HCT116 (cell line): ENCODE measurements around the gene KIF5C. TPM values are rescaled to one million over a fixed set of nuclear protein-coding genes. Genes with fewer than 3 reads are reported as not detected.

Experiments used
- ATAC-seq: fragments of 200-7000 bp; cut with Tn5 transposase; 2 replicates; pipeline ENCODE4 v1.9.1; 2020; ENCODE audit warnings: mild to moderate bottlenecking, moderate library complexity
- BruUV-seq: library from RNA; stranded (reverse); fragments of 400-500 nt; replicated peaks from 2 replicates; lab custom pipeline; 2021; lab: Mats Ljungman, UMichigan
- CTCF ChIA-PET: fragments of 300-600 bp; sonication (Branson Sonifier 250); formaldehyde crosslinking; loops from one replicate; lab custom pipeline; 2021; ENCODE audit warnings: antibody characterized with exemption; lab: Charles Lee
- POLR2A ChIA-PET: fragments of 300-600, 350-600 bp; sonication (Branson Sonifier 250); formaldehyde crosslinking; loops from one replicate; lab custom pipeline; 2021; ENCODE audit warnings: antibody characterized with exemption; lab: Charles Lee
- RAD21 ChIA-PET, 2 experiments: fragments of 300-600 bp; sonication (Branson Sonifier 250); formaldehyde crosslinking; loops; one replicate each; lab custom pipeline; 2023; ENCODE audit warnings: low total read pairs in 2 of 2; ENCODE audit not compliant: uncharacterized antibody in 2 of 2, unreplicated experiment in 2 of 2, low non-redundant PET in 1 of 2; lab: Charles Lee
- DNase-seq: peaks from one replicate; pipeline ENCODE4 v3.0.0-alpha.2; 2010; ENCODE audit warnings: low read depth, low spot score
- H2AFZ ChIP-seq: fragments of 200-600 bp; shearing (Covaris generic), sonication (generic); 2 replicates; pipeline ENCODE4 v1.6.1; 2017; ENCODE audit warnings: low read depth, mixed run types, mixed read lengths, antibody characterized with exemption, low read length; ENCODE audit not compliant: poor library complexity, severe bottlenecking
- H3K27ac ChIP-seq: 2 replicates; pipeline ENCODE4 v1.5.1; 2012; ENCODE audit warnings: low read depth, low read length
- H3K27me3 ChIP-seq: fragments of 200-600 bp; sonication (generic); 2 replicates; pipeline ENCODE4 v1.6.1; 2016; ENCODE audit warnings: mixed run types, low read length, mixed read lengths; ENCODE audit not compliant: insufficient read depth
- H3K36me3 ChIP-seq, 2 experiments: fragments of 200-500 bp in 1 of 2; fragments of 200-600 bp in 1 of 2; sonication (Bioruptor generic) in 1 of 2; sonication (generic) in 1 of 2; 2 replicates each; pipeline versions ENCODE4 v1.5.1 to v1.6.1; 2014 to 2016; ENCODE audit warnings: low read length in 2 of 2, inconsistent platforms in 1 of 2, mixed read lengths in 1 of 2, mixed run types in 1 of 2; ENCODE audit not compliant: insufficient read depth in 2 of 2, control insufficient read depth in 1 of 2
- H3K4me1 ChIP-seq, 2 experiments: fragments of 200-600 bp in 1 of 2; sonication (generic) in 1 of 2; 2 replicates each; pipeline versions ENCODE4 v1.5.1 to v1.6.1; 2012 to 2017; ENCODE audit warnings: low read length in 2 of 2, inconsistent platforms in 1 of 2, mild to moderate bottlenecking in 1 of 2, mixed read lengths in 1 of 2, mixed run types in 1 of 2, moderate library complexity in 1 of 2; ENCODE audit not compliant: insufficient read depth in 2 of 2, control insufficient read depth in 1 of 2
- H3K4me2 ChIP-seq: fragments of 200-600 bp; sonication (generic); 2 replicates; pipeline ENCODE4 v1.6.1; 2017; ENCODE audit warnings: mixed run types, low read length, mixed read lengths
- H3K4me3 ChIP-seq, 2 experiments: fragments of 200-600 bp in 1 of 2; sonication (generic) in 1 of 2; replicated peaks in 1 of 2; 2 replicates each; pipeline ENCODE4 v1.5.1; 2011 to 2016; ENCODE audit warnings: low read length in 2 of 2, control low read depth in 1 of 2, low read depth in 1 of 2, mild to moderate bottlenecking in 1 of 2, mixed read lengths in 1 of 2, mixed run types in 1 of 2
- H3K79me2 ChIP-seq: fragments of 200-600 bp; sonication (generic); 2 replicates; pipeline ENCODE4 v1.6.1; 2017; ENCODE audit warnings: mild to moderate bottlenecking, mixed run types, low read length, moderate library complexity, mixed read lengths; ENCODE audit not compliant: insufficient read depth
- H3K9ac ChIP-seq: fragments of 200-600 bp; sonication (generic); 2 replicates; pipeline ENCODE4 v1.6.1; 2016; ENCODE audit warnings: low read length, mixed read lengths
- H3K9me2 ChIP-seq: fragments of 200-600 bp; sonication (generic), shearing (Covaris generic); 2 replicates; pipeline ENCODE4 v1.6.1; 2017; ENCODE audit warnings: mixed run types, mild to moderate bottlenecking, moderate library complexity; ENCODE audit not compliant: insufficient read depth
- H3K9me3 ChIP-seq, 2 experiments: fragments of 200-500 bp in 1 of 2; fragments of 200-600 bp in 1 of 2; sonication (Bioruptor generic) in 1 of 2; sonication (generic) in 1 of 2; 2 replicates each; pipeline ENCODE4 v1.6.1; 2014 to 2017; ENCODE audit warnings: low read length in 2 of 2, mixed read lengths in 2 of 2, inconsistent platforms in 1 of 2, low read depth in 1 of 2, mild to moderate bottlenecking in 1 of 2, mixed run types in 1 of 2, moderate library complexity in 1 of 2; ENCODE audit not compliant: control insufficient read depth in 1 of 2, insufficient read depth in 1 of 2
- H4K20me1 ChIP-seq: fragments of 200-600 bp; sonication (generic), shearing (Covaris generic); 2 replicates; pipeline ENCODE4 v1.6.1; 2017; ENCODE audit warnings: mixed run types, mild to moderate bottlenecking, moderate library complexity; ENCODE audit not compliant: insufficient read depth
- EZH2phosphoT487 ChIP-seq: fragments of 200-600 bp; IDR thresholded peaks from 2 replicates; pipeline ENCODE4 v1.6.1; 2018; ENCODE audit warnings: antibody characterized with exemption, borderline replicate concordance
- RAD21 ChIP-seq: IDR thresholded peaks from 2 replicates; pipeline ENCODE4 v1.6.1; 2012; ENCODE audit warnings: low read depth, mild to moderate bottlenecking
- SRF ChIP-seq: IDR thresholded peaks from 2 replicates; pipeline ENCODE4 v1.6.1; 2012; ENCODE audit warnings: low read depth
- TCF7L2 ChIP-seq: IDR thresholded peaks from 2 replicates; pipeline ENCODE4 v1.7.0; 2011; ENCODE audit warnings: borderline replicate concordance, inconsistent platforms; ENCODE audit not compliant: insufficient read depth, insufficient read length; ENCODE audit errors: extremely low read depth
- intact Hi-C: fragments of 100-400 bp; cut with micrococcal nuclease; formaldehyde crosslinking; loops from 2 replicates; pipeline ENCODE4 v1.10.0; 2022
- total RNA-seq: library from RNA; stranded (reverse); gene quantifications from one replicate; pipeline ENCODE4 v1.2.1, GENCODE V29; 2021; ENCODE audit not compliant: unreplicated experiment

KIF5C gene
- total RNA-seq, 1 experiment from 2014 or later = 6.5 TPM

GRCh38 chr2:148990968-148991367 is 115.9 kb downstream of the KIF5C start:
- ATAC-seq (no peak), DNase-seq (no peak)
- H3K27me3 ChIP-seq = no peaks in the 10 kb centered on the region
- no peaks in the 10 kb centered on the region for H3K4me1 ChIP-seq
- CTCF ChIA-PET = no interaction called here
- H4K20me1 ChIP-seq = no peaks in the 10 kb centered on the region
- no TSS peak for BruUV-seq
- no peaks in the 10 kb centered on the region for H3K79me2 ChIP-seq
- no peak for TF ChIP-seq SRF
- TF ChIP-seq TCF7L2 = no peak
- TF ChIP-seq EZH2phosphoT487 = no peak
- H3K27ac ChIP-seq = no peak overlapping the region
- no peak overlapping the region for H3K4me3 ChIP-seq
- POLR2A ChIA-PET = no interaction called here
- H3K9me3 ChIP-seq = no peaks in the 10 kb centered on the region
- H3K9ac ChIP-seq = no peak overlapping the region
- H2AFZ ChIP-seq = no peak overlapping the region
- H3K36me3 ChIP-seq = no peaks in the 10 kb centered on the region
- H3K9me2 ChIP-seq = no peaks in the 10 kb centered on the region
- RAD21 ChIA-PET = no interaction called here
- H3K4me2 ChIP-seq = no peak overlapping the region
- intact Hi-C loops = loop anchor here (1.0 to 5.0 kb wide), 4 partner anchors 64 to 1054 kb away; no protein-coding TSS in a partner anchor

- Histone ChIP-seq H3K9me3 (no peaks in the 10 kb centered on the region), H3K27ac (no peak overlapping the region), H3K36me3 (no peaks in the 10 kb centered on the region), H3K4me2 (no peak overlapping the region), H3K79me2 (no peaks in the 10 kb centered on the region), H3K9me2 (no peaks in the 10 kb centered on the region), H3K4me3 (no peak overlapping the region), H2AFZ (no peak overlapping the region), H3K4me1 (no peaks in the 10 kb centered on the region), H4K20me1 (no peaks in the 10 kb centered on the region), H3K9ac (no peak overlapping the region), H3K27me3 (no peaks in the 10 kb centered on the region)
- CTCF ChIA-PET = interaction anchor here (0.6 kb wide), 1 partner anchor 347 kb away, joined by 3 read pairs; no protein-coding TSS in a partner anchor
- RAD21 ChIA-PET = no interaction called here
- ATAC-seq (no peak), DNase-seq (no peak)
- POLR2A ChIA-PET = no interaction called here
- no TSS peak for BruUV-seq
- TF ChIP-seq RAD21 = no peak
- intact Hi-C loops = loop anchor here (5.0 kb wide), 2 partner anchors 65 to 485 kb away; no protein-coding TSS in a partner anchor
These were observed 117.4 kb downstream of the KIF5C start for GRCh38 chr2:148992448-148992847.
